ENCODE data around the gene DMRTB1. TPM values are rescaled to one million over a fixed set of nuclear protein-coding genes. Genes with fewer than 3 reads are reported as not detected.

DMRTB1 gene
- total RNA-seq, 1 experiment from 2014 or later = not detected

DNA sequence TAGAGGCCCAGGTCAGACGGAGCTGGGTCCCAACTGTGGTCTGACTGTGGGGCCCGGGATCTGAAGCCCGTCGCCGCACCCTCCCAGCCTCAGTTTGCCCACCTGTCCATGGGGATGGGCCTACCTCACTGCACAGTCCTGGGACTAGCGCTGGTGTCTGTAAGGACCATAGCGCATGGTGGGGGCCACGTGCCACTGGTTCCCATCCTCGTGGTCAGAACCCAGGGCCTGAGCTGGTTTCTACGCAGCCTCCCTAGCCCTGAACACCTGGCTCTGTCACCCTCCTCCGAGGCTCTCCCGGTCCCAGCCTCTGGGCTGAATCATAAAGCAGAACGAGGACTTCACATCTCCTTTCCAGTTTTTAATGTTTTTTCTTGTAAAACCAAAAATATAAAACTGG is 46.7 kb downstream of the DMRTB1 start:
- Histone ChIP-seq H3K4me1 (ENCODE audit: control insufficient read depth in 1 of 2, insufficient read depth in 2 of 2, low read length in 2 of 2) (peaks cover 0 to 13% of the 10 kb centered on the region in 2 experiments; a peak in 2 of 4 replicates), H3K79me2 (ENCODE audit: insufficient read depth, low read length) (no peaks in the 10 kb centered on the region), H3K27me3 (ENCODE audit: insufficient read depth, low read length) (no peaks in the 10 kb centered on the region), H3K4me3 (replicated peaks in 1 of 2; ENCODE audit: low read depth in 1 of 2, low read length in 2 of 2) (no peak overlapping the region), H3K9me2 (ENCODE audit: insufficient read depth) (no peaks in the 10 kb centered on the region), H3K9me3 (ENCODE audit: control insufficient read depth in 1 of 2, insufficient read depth in 1 of 2, low read depth in 1 of 2, low read length in 2 of 2) (no peaks in the 10 kb centered on the region), H2AFZ (ENCODE audit: low read depth, low read length, poor library complexity, severe bottlenecking) (no peak overlapping the region), H3K4me2 (ENCODE audit: low read length) (no peak overlapping the region), H3K27ac (ENCODE audit: low read depth, low read length) (no peak overlapping the region), H3K36me3 (ENCODE audit: control insufficient read depth in 1 of 2, insufficient read depth in 2 of 2, low read length in 2 of 2) (no peaks in the 10 kb centered on the region), H3K9ac (ENCODE audit: low read length) (no peak overlapping the region), H4K20me1 (ENCODE audit: insufficient read depth) (no peaks in the 10 kb centered on the region)
- ChIA-PET RAD21 (ENCODE audit: low non-redundant PET in 1 of 2, low total read pairs in 2 of 2, uncharacterized antibody in 2 of 2, unreplicated experiment in 2 of 2) (no interaction called here), POLR2A (no interaction called here), CTCF (no interaction called here)
- DNase-seq (ENCODE audit: low read depth, low spot score) (no peak), ATAC-seq (no peak)
- intact Hi-C loops (cut with micrococcal nuclease) = no loop called here
- no TSS peak for BruUV-seq (replicated peaks)
- TF ChIP-seq SRF (IDR thresholded peaks at IDR 0.05; ENCODE audit: low read depth) = no peak
- no peak for TF ChIP-seq ELF1 (IDR thresholded peaks at IDR 0.05; ENCODE audit: borderline replicate concordance, low read depth)
- TF ChIP-seq TCF7L2 (IDR thresholded peaks at IDR 0.05; ENCODE audit: borderline replicate concordance, extremely low read depth, insufficient read depth, insufficient read length) = no peak
- TF ChIP-seq, protein P1, sequence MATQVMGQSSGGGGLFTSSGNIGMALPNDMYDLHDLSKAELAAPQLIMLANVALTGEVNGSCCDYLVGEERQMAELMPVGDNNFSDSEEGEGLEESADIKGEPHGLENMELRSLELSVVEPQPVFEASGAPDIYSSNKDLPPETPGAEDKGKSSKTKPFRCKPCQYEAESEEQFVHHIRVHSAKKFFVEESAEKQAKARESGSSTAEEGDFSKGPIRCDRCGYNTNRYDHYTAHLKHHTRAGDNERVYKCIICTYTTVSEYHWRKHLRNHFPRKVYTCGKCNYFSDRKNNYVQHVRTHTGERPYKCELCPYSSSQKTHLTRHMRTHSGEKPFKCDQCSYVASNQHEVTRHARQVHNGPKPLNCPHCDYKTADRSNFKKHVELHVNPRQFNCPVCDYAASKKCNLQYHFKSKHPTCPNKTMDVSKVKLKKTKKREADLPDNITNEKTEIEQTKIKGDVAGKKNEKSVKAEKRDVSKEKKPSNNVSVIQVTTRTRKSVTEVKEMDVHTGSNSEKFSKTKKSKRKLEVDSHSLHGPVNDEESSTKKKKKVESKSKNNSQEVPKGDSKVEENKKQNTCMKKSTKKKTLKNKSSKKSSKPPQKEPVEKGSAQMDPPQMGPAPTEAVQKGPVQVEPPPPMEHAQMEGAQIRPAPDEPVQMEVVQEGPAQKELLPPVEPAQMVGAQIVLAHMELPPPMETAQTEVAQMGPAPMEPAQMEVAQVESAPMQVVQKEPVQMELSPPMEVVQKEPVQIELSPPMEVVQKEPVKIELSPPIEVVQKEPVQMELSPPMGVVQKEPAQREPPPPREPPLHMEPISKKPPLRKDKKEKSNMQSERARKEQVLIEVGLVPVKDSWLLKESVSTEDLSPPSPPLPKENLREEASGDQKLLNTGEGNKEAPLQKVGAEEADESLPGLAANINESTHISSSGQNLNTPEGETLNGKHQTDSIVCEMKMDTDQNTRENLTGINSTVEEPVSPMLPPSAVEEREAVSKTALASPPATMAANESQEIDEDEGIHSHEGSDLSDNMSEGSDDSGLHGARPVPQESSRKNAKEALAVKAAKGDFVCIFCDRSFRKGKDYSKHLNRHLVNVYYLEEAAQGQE (IDR thresholded peaks at IDR 0.05; ENCODE audit: low read depth) = no peak
- no peak for TF ChIP-seq SP1 (IDR thresholded peaks at IDR 0.05; ENCODE audit: low read depth)
- no peak for TF ChIP-seq CEBPB (IDR thresholded peaks at IDR 0.05; ENCODE audit: low read depth)
- TF ChIP-seq YY1 (IDR thresholded peaks at IDR 0.05; ENCODE audit: extremely low read depth, insufficient replicate concordance, low read depth, low read length) = no peak
- no peak for TF ChIP-seq CBX3 (IDR thresholded peaks at IDR 0.05; ENCODE audit: low read depth)
- TF ChIP-seq JUND (IDR thresholded peaks at IDR 0.05) = no peak
- TF ChIP-seq FOSL1 (IDR thresholded peaks at IDR 0.05; ENCODE audit: low read depth) = no peak
- TF ChIP-seq ATF3 (IDR thresholded peaks at IDR 0.05) = no peak
- no peak for TF ChIP-seq EZH2 (IDR thresholded peaks at IDR 0.05)
- no peak for TF ChIP-seq EGR1 (IDR thresholded peaks at IDR 0.05; ENCODE audit: low read depth)
- TF ChIP-seq MAX (IDR thresholded peaks at IDR 0.05) = no peak
- no peak for TF ChIP-seq SIN3A (IDR thresholded peaks at IDR 0.05; ENCODE audit: low read depth)
- no peak for TF ChIP-seq RAD21 (IDR thresholded peaks at IDR 0.05; ENCODE audit: low read depth)
- TF ChIP-seq EZH2phosphoT487 (IDR thresholded peaks at IDR 0.05; ENCODE audit: borderline replicate concordance) = no peak
